H9 (cell line): ENCODE data around the gene UBALD1. TPM values are rescaled to one million over a fixed set of nuclear protein-coding genes. Genes with fewer than 3 reads are reported as not detected.

Experiments used
- DNase-seq: peaks from one replicate; pipeline ENCODE4 v3.0.0-alpha.2; 2017
- H2AFZ ChIP-seq: one replicate; pipeline ENCODE4 v1.6.1; 2013; ENCODE audit warnings: mild to moderate bottlenecking, low read length, control low read depth, moderate library complexity
- H2AK5ac ChIP-seq: 2 replicates; pipeline ENCODE4 v1.6.1; 2013; ENCODE audit warnings: low read length, control low read depth, mixed read lengths; ENCODE audit not compliant: insufficient read length
- H2BK120ac ChIP-seq: one replicate; pipeline ENCODE4 v1.6.1; 2013; ENCODE audit warnings: low read depth, mild to moderate bottlenecking, low read length, control low read depth, inconsistent platforms; ENCODE audit not compliant: poor library complexity, severe bottlenecking
- H2BK12ac ChIP-seq: 2 replicates; pipeline ENCODE4 v1.6.1; 2013; ENCODE audit warnings: low read length, control low read depth, mixed read lengths, low read depth; ENCODE audit not compliant: insufficient read length
- H2BK15ac ChIP-seq: 2 replicates; pipeline ENCODE4 v1.6.1; 2013; ENCODE audit warnings: low read depth, low read length, control low read depth
- H2BK20ac ChIP-seq: one replicate; pipeline ENCODE4 v1.6.1; 2013; ENCODE audit warnings: low read depth, mild to moderate bottlenecking, low read length, control low read depth, inconsistent platforms; ENCODE audit not compliant: poor library complexity, severe bottlenecking
- H2BK5ac ChIP-seq: 2 replicates; pipeline ENCODE4 v1.6.1; 2013; ENCODE audit warnings: low read length, control low read depth, mixed read lengths; ENCODE audit not compliant: insufficient read length
- H3K14ac ChIP-seq: 2 replicates; pipeline ENCODE4 v1.6.1; 2013; ENCODE audit warnings: low read length, control low read depth; ENCODE audit not compliant: insufficient read depth
- H3K18ac ChIP-seq: 2 replicates; pipeline ENCODE4 v1.6.1; 2013; ENCODE audit warnings: low read depth, mild to moderate bottlenecking, mixed read lengths, low read length, control low read depth; ENCODE audit not compliant: insufficient read length
- H3K23ac ChIP-seq: 2 replicates; pipeline ENCODE4 v1.6.1; 2013; ENCODE audit warnings: low read length, control low read depth, mixed read lengths, low read depth; ENCODE audit not compliant: insufficient read length
- H3K23me2 ChIP-seq: 2 replicates; pipeline ENCODE4 v1.6.1; 2013; ENCODE audit warnings: low read depth, mild to moderate bottlenecking, mixed read lengths, low read length, control low read depth; ENCODE audit not compliant: insufficient read length, poor library complexity, severe bottlenecking
- H3K27ac ChIP-seq: 2 replicates; pipeline ENCODE4 v1.5.1; 2013; ENCODE audit warnings: low read length, control low read depth, mixed read lengths, low read depth; ENCODE audit not compliant: insufficient read length
- H3K27me3 ChIP-seq: 2 replicates; pipeline ENCODE4 v1.6.1; 2013; ENCODE audit warnings: low read length, control low read depth, inconsistent platforms; ENCODE audit not compliant: insufficient read depth
- H3K4ac ChIP-seq: 2 replicates; pipeline ENCODE4 v1.6.1; 2013; ENCODE audit warnings: low read depth, mild to moderate bottlenecking, control low read depth, inconsistent platforms, low read length, moderate library complexity
- H3K4me1 ChIP-seq: 2 replicates; pipeline ENCODE4 v1.6.1; 2013; ENCODE audit warnings: low read length, control low read depth, inconsistent platforms; ENCODE audit not compliant: insufficient read depth
- H3K4me2 ChIP-seq: 2 replicates; pipeline ENCODE4 v1.6.1; 2013; ENCODE audit warnings: low read length, control low read depth, mixed read lengths; ENCODE audit not compliant: insufficient read length, insufficient read depth
- H3K56ac ChIP-seq: 2 replicates; pipeline ENCODE4 v1.6.1; 2013; ENCODE audit warnings: low read depth, mild to moderate bottlenecking, mixed read lengths, low read length, control low read depth; ENCODE audit not compliant: insufficient read length
- H3K79me1 ChIP-seq: 2 replicates; pipeline ENCODE4 v1.6.1; 2013; ENCODE audit warnings: low read depth, mild to moderate bottlenecking, moderate library complexity, low read length, control low read depth, inconsistent platforms; ENCODE audit not compliant: insufficient read depth, poor library complexity, severe bottlenecking
- H3K79me2 ChIP-seq: 2 replicates; pipeline ENCODE4 v1.6.1; 2013; ENCODE audit warnings: low read length, control low read depth, inconsistent platforms; ENCODE audit not compliant: insufficient read depth
- H3K9ac ChIP-seq: 2 replicates; pipeline ENCODE4 v1.6.1; 2013; ENCODE audit warnings: low read length, control low read depth, mixed read lengths; ENCODE audit not compliant: insufficient read length; ENCODE audit errors: extremely low read depth
- H3K9me3 ChIP-seq: one replicate; pipeline ENCODE4 v1.6.1; 2013; ENCODE audit warnings: low read depth, low read length, inconsistent platforms; ENCODE audit not compliant: control insufficient read depth
- H3T11ph ChIP-seq: one replicate; pipeline ENCODE4 v1.6.1; 2013; ENCODE audit warnings: mild to moderate bottlenecking, low read length, control low read depth, inconsistent platforms
- H4K20me1 ChIP-seq: one replicate; pipeline ENCODE4 v1.6.1; 2013; ENCODE audit not compliant: control insufficient read depth, insufficient read length, insufficient read depth
- H4K5ac ChIP-seq: 2 replicates; pipeline ENCODE4 v1.6.1; 2013; ENCODE audit warnings: low read depth, mild to moderate bottlenecking, mixed read lengths, low read length, control low read depth; ENCODE audit not compliant: insufficient read length
- H4K8ac ChIP-seq: replicated peaks from 2 replicates; pipeline ENCODE4 v1.6.1; 2013; ENCODE audit warnings: low read length, control low read depth, mixed read lengths, low read depth; ENCODE audit not compliant: insufficient read length
- H4K91ac ChIP-seq: 2 replicates; pipeline ENCODE4 v1.6.1; 2013; ENCODE audit warnings: low read depth, mild to moderate bottlenecking, moderate library complexity, mixed read lengths, low read length, control low read depth; ENCODE audit not compliant: insufficient read length
- H3K27ac Mint-ChIP-seq, 3 experiments: 2 replicates in 2 of 3; 3 replicates in 1 of 3; pipeline ENCODE4 v1.8.0; 2020 to 2021; ENCODE audit warnings: mixed read lengths in 3 of 3, mild to moderate bottlenecking in 1 of 3, moderate library complexity in 1 of 3
- H3K27me3 Mint-ChIP-seq: 2 replicates; pipeline ENCODE4 v1.8.0; 2021; ENCODE audit warnings: low read depth, mild to moderate bottlenecking, moderate library complexity, mixed read lengths
- H3K36me3 Mint-ChIP-seq, 3 experiments: 2 replicates in 2 of 3; 3 replicates in 1 of 3; pipeline ENCODE4 v1.8.0; 2020 to 2021; ENCODE audit warnings: low read depth in 3 of 3, mixed read lengths in 3 of 3; ENCODE audit not compliant: insufficient read depth in 1 of 3
- H3K4me1 Mint-ChIP-seq, 2 experiments: 2 replicates each; pipeline ENCODE4 v1.8.0; 2020; ENCODE audit warnings: mixed read lengths in 2 of 2
- H3K4me3 Mint-ChIP-seq, 2 experiments: 2 replicates in 1 of 2; 3 replicates in 1 of 2; pipeline ENCODE4 v1.8.0; 2020 to 2021; ENCODE audit warnings: mild to moderate bottlenecking in 2 of 2, mixed read lengths in 2 of 2, moderate library complexity in 1 of 2
- H3K9me3 Mint-ChIP-seq, 2 experiments: 2 replicates in 1 of 2; 3 replicates in 1 of 2; pipeline ENCODE4 v1.8.0; 2020; ENCODE audit warnings: mild to moderate bottlenecking in 2 of 2, mixed read lengths in 2 of 2, moderate library complexity in 1 of 2
- WGBS: extraction: QIAGEN DNeasy Blood & Tissue Kit; methylation state at CpG from one replicate; pipeline ENCODE4 v1.1.7; 2013; ENCODE audit warnings: missing lambda C conversion rate, low lambda C conversion rate, mixed read lengths; ENCODE audit not compliant: insufficient read length; ENCODE audit errors: extremely low coverage; 5-methylcytosine and 5-hydroxymethylcytosine counted together
- total RNA-seq: library from RNA; stranded (reverse); gene quantifications from 2 replicates; pipeline ENCODE4 v1.2.1, GENCODE V29; 2021
- TF ChIP-seq, protein P1 (sequence below): fragments of 200-600 bp; sonication (generic); conservative IDR thresholded peaks from 3 replicates; pipeline ENCODE4 v1.8.0; 2021; ENCODE audit warnings: antibody characterized with exemption, mild to moderate bottlenecking

The UBALD1 gene
- total RNA-seq, 1 experiment from 2014 or later: 80.9 TPM

GRCh38 chr16:4656221-4656620 is 41.5 kb upstream of the UBALD1 start:
- no peak for DNase-seq
- Histone ChIP-seq H4K20me1 (no peaks in the 10 kb centered on the region), H2BK120ac (no peak overlapping the region), H2BK15ac (no peak overlapping the region), H3K23ac (no peak overlapping the region), H3K4me2 (no peak overlapping the region), H3K14ac (no peak overlapping the region), H2BK12ac (no peak overlapping the region), H3K18ac (no peak overlapping the region), H3K56ac (no peak overlapping the region), H3T11ph (no peak overlapping the region), H3K27ac (no peak overlapping the region), H3K4me1 (no peaks in the 10 kb centered on the region), H3K79me2 (no peaks in the 10 kb centered on the region), H3K4ac (no peak overlapping the region), H2BK5ac (no peak overlapping the region), H3K9me3 (no peaks in the 10 kb centered on the region), H2AFZ (no peak overlapping the region), H2AK5ac (no peak overlapping the region), H3K27me3 (no peaks in the 10 kb centered on the region), H3K23me2 (no peaks in the 10 kb centered on the region), H4K91ac (no peak overlapping the region), H4K5ac (no peak overlapping the region), H3K79me1 (no peaks in the 10 kb centered on the region), H4K8ac (no peak overlapping the region), H2BK20ac (no peak overlapping the region), H3K9ac (no peak overlapping the region)
- H3K4me3 Mint-ChIP-seq: no peak overlapping the region
- TF ChIP-seq, protein P1, sequence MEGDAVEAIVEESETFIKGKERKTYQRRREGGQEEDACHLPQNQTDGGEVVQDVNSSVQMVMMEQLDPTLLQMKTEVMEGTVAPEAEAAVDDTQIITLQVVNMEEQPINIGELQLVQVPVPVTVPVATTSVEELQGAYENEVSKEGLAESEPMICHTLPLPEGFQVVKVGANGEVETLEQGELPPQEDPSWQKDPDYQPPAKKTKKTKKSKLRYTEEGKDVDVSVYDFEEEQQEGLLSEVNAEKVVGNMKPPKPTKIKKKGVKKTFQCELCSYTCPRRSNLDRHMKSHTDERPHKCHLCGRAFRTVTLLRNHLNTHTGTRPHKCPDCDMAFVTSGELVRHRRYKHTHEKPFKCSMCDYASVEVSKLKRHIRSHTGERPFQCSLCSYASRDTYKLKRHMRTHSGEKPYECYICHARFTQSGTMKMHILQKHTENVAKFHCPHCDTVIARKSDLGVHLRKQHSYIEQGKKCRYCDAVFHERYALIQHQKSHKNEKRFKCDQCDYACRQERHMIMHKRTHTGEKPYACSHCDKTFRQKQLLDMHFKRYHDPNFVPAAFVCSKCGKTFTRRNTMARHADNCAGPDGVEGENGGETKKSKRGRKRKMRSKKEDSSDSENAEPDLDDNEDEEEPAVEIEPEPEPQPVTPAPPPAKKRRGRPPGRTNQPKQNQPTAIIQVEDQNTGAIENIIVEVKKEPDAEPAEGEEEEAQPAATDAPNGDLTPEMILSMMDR: no peak
- H3K36me3 Mint-ChIP-seq: peaks cover 11 to 66% (median 37%) of the 10 kb centered on the region in 3 experiments; a peak in 6 of 7 replicates
- no peaks in the 10 kb centered on the region for H3K27me3 Mint-ChIP-seq
- H3K9me3 Mint-ChIP-seq: no peaks in the 10 kb centered on the region
- no CpG with 5 or more reads among the region's 12 CpGs for WGBS
- peak overlapping the region in 2 of 3 experiments; percentile 32 to 61; a peak in 2 of 7 replicates for H3K27ac Mint-ChIP-seq
- no peaks in the 10 kb centered on the region for H3K4me1 Mint-ChIP-seq
